HG03565 (cell line): ENCODE results near the gene AFF3.
"Not testable (repeated sequence)": the region's sequence is repeated elsewhere in the genome, so short reads cannot be mapped to it uniquely, and the experiment has no call there.

ENCODE experiments used
- ATAC-seq: cut with Tn5 transposase; IDR thresholded peaks from one replicate; pipeline ENCODE4 v1.9.1; 2021; ENCODE audit warnings: mild to moderate bottlenecking, moderate library complexity; ENCODE audit not compliant: unreplicated experiment

Gene AFF3

DNA sequence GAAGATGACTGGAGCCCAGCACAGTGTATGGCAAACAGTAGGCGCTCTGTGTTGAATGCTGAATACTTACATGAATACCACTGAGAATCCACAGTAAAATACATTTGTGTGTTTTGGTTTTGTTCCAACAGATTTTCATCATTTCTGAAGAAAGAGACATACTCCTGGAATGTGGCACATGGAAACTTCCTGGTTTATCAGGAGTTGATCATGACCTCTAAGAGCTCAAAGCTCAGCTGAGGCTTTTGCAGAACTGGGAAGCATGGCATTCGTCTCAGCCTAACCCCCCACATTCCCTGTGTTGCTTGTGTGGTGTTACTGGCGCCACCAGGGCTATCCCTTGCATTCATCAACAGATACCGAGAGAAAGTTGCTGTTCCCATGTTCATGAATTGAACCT is 335.6 kb downstream of the AFF3 start:
- ATAC-seq = no peak

DNA sequence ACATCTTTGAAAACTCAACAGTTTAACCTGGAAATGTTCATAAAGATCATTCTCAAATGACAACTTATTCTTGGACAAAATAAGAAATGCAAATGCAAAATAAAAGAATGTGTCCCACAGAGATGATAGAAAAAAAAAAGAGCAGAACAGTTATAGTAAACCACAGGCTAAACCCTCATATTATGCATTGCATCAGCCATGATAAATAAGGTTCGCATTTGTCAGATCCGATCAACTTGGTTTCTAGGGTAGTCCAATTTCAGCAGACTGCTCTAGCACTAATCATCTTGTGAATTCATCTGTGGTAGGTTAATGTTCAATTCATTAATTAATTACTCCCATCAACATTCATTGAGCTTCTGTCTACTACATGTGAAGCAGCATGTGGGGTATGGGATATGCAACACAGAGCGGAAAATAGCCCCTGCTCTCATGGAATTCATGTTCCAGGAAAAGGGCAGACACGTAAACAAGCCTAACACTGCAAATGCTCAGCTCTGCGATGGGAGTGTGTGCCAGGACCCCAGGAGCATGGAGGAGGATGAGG is 336.4 kb downstream of the AFF3 start:
- ATAC-seq = no peak

DNA sequence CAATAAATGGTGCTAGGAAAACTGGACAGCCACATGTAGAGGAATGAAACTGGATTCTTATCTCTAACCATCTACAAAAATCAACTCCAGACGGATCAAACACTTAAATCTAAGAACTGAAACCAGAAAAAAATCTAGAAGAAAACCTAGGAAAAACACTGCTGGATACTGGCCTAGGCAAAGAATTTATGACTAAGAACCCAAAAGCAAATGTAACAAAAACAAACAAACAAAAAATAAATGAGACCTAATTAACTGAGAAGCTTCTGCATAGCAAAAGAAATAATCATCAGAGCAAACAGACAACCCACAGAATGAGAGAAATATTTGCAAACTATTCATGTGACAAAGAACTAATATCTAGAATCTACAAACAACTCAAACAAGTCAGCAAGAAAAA is 338.5 kb downstream of the AFF3 start:
- ATAC-seq = no peak

DNA sequence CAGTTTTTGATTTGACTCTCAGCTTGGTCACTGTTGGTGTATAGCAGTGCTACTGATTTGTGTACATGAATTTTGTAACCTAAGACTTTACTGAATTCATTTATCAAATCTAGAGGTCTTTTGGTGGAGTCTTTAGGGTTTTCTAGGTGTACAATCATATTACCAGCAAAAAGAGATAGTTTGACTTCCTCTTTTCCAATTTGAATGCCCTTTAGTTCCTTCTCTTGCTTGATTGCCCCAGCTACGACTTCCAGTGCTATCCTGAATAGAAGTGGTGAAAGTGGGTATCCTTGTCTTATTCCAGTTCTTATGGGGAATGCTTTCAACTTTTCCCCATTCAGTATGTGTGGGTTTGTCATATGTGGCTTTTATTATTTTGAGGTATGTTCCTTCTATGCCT is 339.7 kb downstream of the AFF3 start:
- no peak for ATAC-seq

DNA sequence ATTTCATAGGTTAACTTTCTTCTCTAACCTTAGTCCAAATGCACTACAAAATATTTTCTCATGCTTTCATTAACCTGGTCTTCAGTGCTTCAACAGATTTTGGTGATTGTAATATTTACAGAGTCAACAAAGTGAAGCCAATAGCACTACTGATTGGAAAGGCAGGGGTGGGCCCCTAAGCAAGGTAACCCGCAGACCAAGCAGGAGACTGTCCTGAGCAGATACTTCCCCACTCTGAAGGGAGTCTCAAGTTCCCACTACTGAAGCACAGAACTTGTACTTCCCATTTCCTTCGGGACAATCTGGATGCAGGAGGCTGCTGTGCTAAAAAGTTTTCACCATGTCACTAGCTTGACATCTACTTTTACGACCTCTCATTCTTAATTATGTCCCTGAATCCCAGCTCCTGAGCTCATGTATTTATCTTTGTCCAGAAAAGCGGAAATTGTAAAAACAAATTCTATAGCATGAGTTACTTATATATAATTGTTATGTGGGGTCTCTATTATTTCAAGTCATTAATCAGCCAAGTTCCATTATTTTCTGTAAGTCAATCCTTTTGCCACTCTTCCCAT is 341.0 kb downstream of the AFF3 start:
- no peak for ATAC-seq

DNA sequence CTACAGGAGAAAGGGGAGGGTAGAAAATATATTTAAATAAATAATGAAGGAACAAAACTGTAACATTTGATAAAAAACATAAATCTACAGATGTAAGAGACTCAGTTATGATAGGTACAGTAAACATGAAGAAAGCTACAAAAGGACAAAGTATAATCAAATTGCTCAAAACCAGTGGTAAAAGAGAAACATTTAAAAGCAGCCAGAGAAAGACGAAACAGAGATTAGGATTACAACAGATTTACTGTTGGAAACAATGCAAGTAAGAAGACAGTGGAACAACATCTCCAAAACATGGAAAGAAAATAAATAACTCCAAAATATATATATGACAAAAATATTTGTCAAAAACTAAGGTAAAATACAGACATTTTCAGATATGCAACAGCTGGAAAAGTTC is 344.9 kb downstream of the AFF3 start:
- ATAC-seq = no peak

DNA sequence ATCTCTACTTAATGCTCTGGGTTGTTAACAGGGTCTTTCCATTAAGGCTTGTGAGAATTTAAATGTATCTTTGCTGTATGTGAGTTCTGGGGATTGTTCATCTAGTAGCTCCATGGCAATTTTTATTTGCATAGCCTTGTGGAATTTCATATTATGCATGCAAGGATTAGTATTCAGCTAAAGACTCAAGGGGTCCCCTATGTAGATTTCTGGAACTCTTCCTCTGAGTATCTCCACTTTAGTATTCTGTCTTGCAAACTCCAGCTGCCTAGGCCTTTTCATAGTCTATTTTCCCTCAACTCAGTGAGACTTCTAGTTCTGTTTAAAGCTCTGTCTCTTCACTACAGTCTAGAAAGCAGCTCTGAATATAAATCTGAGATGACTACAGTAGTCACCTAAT is 348.0 kb downstream of the AFF3 start:
- ATAC-seq = no peak

DNA sequence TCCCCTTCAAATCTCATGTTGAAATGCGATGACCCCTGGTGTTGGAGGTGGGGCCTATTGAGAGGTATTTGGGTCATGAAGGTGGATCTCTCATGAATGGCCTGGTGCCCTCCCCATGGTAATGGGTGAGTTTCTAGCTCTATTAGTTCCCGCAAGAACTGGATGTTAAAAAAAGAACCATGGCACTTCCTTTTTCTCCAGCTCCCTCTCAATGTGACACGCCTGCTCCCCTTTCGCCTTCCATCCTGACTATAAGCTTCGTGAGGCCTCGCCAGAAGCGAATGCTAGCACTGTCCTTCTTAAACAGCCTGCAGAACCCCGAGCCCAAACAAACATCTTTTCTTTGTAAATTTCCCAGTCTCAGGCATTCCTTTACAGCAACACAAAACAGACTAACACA is 349.4 kb downstream of the AFF3 start:
- ATAC-seq = no peak

DNA sequence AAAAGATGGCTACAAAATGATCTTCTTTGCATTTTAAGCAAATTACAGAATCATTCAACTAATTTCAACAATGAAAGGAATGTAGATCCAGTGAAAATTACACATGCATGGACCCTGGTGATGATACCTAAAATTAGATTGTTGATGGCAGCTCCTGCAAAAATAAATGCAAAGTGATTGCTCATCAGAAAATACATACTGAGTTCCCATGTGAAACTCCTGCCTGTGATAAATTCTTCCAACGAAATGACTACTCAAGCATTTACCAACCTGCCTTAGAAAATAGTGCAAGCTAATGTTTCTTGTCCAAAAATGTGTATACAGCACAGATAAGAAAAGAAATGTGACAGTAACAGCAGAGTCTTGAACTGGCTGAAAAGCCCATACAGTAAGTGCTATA is 352.5 kb downstream of the AFF3 start:
- no peak for ATAC-seq

DNA sequence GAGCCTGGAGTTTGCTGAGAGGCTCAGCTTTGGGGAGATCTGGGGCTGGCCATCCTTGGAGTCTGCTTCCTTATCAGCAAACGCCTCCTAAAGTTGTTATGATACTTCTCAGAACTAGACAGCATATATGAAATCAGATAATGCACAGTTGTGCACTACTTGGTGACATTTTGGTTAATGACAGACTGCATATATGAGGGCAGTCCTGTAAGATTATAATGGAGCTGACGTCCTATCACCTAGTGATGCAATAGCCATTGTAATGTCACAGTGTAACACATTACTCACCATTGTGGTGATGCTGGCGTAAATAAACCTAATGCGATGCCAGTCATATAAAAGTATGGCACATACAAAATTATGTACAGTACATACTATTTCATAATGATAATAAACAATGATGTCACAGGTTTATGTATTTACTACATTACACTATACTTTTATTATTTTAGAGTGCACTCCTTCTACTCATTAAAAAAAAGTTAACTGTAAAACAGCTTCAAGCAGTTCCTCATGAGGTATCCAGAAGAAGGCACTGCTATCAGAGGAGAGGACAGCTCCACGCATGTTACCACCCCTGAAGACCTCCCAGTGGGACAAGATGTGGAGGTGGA is 354.5 kb downstream of the AFF3 start:
- no peak for ATAC-seq

DNA sequence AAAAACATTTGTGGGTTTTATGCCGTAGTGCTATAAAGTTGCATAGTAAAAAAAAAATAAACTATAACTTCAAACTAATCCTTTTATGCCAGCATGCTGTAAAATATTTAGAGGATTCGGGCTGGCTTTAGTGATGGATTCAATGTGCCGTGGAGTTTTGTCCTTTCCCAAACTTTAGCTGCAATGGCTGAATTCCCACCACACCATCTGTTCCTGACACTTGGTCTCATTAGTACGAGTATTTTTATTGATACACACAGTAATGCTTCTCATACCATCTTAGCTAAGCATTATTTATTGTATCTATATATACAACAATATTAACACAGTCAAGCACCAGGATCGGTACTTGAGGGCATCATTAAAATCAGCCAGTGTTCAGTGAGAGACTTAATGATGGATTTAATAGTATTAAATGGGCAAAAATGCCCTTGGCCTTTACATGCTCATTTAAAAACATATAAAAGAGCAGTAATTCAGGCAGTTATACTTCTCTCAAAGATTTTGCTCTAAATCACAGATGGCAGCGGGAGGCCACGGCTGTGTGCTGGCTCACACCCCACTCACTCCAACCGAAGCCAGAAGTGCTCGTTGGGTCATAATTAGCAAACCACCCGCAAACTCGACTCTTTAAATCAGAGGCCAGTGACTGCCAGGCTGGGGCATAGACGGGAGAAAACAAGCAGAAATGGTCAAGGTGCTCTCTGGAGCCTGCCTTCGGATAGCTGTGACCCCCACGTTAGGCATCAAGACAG is 355.6 kb downstream of the AFF3 start:
- ATAC-seq = no peak

DNA sequence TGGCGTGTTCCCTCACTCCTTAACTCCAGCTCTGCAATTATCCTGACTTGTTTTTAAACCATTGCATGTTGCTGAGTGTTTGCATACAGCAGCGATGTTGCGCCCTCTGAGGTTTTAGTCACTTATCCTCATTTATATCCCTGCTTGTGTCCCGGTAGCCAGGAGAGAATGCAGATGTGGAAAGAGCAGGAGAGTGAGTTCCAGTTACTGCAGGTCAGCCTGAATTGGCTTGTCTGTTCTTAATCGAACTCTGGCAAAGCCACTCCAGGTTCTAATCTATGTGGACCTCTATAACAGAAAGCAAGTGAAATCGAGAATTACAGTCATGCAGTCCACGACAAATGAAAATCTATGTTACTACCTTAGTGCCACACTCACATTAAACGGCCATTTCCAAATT is 357.4 kb downstream of the AFF3 start:
- no peak for ATAC-seq

DNA sequence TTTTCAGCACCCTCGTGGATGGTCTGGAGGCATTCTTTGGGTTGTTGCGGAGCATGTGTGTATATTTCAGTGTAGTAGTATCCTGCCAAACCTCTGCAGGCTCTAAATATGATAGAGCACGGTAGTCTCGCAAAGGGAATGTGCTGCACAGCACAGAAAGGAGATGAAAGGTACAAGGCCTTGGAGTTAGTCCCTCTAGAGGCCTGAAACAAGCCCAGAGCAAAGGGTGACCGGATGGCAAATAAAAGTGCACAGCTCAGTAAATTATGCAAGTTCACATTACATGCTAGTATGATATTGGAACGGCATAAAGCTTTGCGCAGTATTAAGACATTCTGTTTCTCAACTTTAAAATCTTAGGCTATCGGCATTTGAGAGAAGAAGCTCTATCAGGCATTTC is 358.1 kb downstream of the AFF3 start:
- ATAC-seq = no peak

DNA sequence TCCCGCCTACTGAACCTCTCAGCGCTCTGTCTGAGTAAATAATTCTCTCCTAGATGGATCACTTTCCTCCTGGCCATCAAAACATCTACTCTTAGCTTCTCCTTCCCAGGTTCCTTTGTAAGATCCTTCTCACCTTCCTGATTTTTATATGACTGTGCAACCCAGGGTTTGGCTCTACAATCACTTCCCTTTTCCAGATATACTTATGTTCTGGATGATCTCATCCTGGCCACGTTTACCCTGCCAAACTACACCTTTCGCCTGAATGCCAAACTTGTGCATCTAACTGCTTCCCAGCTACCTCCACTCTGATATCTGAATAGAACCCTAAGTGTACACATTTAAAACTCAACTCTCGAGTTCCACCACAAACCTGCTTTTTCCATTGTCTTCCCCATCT is 362.1 kb downstream of the AFF3 start:
- ATAC-seq = no peak

DNA sequence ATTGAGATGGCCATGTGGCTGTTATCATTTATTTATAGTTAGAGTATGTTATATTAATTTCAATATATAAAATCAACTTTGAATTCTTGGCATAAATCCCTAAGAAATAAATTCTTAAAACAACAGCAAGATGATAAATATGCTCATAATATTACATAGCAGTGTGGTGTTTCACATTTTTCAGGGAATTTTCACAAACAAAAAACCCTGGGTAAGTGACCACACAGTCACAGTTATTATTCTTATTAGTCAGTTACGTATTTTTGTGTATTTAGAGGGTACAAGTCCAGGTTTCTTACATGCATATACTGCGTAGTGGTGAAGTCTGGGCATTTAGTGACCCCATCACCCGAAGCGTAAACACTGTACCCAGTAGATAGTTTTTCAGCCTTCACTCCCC is 363.1 kb downstream of the AFF3 start:
- ATAC-seq = no peak

DNA sequence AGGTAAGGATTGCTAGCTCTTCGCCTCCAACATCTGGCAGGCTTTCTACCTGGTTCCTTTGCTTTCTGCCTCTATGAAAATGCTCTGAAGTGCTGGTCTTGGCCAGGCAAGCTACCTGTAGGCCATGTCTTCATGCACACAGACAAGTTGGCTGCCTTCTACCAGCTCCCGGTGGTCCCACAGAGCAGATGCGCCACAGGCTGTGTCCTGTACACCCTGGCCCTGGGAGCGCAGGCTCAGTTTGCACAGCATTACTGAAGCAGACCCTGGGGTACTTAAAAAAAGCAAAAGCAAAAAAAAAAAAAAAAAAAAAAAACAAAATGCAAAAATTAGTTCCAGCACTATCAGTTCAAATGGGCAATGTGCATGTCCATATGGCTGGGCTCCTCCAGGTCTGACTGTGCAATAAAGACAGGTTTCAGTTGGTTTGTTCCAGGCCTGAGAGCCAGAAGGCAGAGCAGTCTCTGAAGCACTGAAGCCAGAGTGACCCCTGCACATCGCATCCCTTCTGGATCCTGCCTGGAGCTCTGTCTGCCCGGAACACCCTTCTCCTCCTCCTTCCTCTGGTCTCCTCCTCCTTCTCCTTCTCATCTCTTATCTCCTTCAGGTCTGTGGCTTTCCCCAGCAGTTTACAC is 364.6 kb downstream of the AFF3 start:
- no peak for ATAC-seq

DNA sequence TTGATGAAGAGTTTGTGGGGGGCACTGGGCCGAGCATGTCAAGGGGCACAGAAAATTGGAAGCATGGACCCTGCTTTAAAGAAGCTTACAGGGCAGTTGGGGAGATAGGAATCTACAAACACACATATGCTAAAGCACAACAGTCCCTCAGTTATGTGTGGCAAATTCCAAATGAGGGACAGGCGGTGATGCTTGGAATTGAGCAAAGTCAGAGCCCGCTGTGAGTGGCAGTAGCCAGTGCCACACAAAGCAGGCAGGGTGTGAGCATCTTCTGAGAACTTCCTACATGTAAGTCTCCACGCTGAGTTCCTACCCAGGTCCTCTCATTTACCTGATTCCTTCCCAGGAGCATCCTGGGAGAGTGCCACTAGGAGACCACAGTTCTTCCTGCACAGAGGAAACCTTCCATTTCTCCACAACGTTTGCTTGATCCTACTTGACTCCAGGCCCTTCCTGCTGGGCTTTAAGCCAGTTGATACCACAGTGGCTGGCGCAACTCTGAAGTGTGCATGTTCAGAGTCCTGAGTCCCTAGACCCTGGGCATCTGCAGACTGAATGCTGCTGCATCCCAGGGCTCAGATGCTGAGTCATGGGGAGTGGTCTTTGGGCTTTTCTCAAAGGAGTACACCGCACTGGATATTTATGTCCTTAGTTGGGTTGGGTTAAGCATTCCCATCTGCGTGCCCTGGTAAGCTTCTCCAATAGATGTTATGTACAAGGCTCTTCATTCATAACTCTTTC is 365.3 kb downstream of the AFF3 start:
- no peak for ATAC-seq

DNA sequence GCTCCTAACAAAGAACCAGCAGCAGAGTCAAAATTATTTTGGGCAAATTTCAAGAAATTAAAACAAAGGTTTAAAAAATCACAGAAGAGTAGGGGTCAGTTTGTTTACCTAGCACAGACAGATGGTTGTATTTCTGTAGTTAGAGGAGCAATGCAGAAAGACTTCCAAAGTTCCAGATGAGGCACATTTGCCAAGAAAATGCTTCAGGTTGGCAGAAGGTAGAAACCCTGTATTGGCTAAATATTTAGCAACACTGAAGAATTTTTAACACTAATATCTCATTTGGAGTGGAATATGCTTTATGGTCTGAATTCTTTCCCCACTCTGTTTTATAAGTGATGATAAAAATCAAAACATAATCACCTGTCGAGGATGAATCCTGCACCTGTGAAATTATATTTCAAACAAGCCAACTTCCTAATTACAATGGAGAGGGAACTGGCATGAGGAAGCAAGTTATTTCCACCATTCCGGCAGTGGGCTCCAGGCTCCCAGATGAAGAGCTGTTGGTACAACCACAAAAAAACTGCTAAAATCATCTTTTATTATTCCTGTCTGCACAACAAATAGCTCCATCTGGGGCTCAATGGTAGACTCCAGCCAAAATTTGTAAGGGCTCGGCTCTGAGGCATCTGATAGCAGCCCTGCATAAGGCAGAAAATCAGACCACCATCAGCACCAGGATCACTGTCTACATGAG is 366.0 kb downstream of the AFF3 start:
- no peak for ATAC-seq

DNA sequence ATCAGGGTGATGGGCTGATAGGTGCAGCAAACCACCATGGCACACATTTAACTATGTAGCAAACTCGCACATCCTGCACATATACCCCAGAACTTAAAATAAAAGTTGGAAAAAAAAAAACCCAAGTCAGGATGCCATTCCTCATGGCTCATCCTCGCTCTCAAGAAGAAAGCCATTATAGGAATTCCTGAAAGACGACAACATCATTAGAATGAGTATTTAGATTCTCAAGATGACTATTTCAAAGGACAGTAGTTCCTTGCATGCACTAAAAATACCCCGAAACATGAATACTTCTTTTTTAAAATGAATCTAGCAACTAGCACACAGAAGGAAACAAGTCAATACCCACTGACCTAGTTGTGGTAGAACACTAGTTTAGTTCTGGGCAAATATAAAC is 366.8 kb downstream of the AFF3 start:
- no peak for ATAC-seq

DNA sequence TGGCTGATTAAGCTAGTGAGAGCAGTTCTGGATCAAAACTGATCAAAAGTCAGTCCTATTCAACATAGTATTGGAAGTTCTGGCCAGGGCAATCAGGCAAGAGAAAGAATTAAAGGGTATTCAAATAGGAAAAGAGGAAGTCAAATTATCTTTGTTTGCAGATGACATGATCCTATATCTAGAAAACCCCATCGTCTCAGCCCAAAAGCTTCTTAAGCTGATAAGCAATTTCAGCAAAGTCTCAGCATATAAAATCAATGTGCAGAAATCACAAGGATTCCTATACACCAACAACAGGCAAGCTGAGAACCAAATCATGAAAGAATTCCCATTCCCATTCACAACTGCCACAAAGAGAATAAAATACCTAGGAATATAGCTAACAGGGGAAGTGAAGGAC is 368.7 kb downstream of the AFF3 start:
- ATAC-seq = not testable (repeated sequence)
